Stimulated activated CD8-positive, alpha-beta memory T cell treated with anti-CD3 and anti-CD28 coated beads, Interleukin-12 subunit alpha, Interleukin-12 subunit beta, amount 100 ng/mL, for 1 hour (primary cell): Measurements from ENCODE around the gene CDC25C.

Source experiments
- DNase-seq: peaks from one replicate; pipeline ENCODE4 v3.0.0-alpha.2; 2020; ENCODE audit warnings: low read depth

CDC25C gene

DNA sequence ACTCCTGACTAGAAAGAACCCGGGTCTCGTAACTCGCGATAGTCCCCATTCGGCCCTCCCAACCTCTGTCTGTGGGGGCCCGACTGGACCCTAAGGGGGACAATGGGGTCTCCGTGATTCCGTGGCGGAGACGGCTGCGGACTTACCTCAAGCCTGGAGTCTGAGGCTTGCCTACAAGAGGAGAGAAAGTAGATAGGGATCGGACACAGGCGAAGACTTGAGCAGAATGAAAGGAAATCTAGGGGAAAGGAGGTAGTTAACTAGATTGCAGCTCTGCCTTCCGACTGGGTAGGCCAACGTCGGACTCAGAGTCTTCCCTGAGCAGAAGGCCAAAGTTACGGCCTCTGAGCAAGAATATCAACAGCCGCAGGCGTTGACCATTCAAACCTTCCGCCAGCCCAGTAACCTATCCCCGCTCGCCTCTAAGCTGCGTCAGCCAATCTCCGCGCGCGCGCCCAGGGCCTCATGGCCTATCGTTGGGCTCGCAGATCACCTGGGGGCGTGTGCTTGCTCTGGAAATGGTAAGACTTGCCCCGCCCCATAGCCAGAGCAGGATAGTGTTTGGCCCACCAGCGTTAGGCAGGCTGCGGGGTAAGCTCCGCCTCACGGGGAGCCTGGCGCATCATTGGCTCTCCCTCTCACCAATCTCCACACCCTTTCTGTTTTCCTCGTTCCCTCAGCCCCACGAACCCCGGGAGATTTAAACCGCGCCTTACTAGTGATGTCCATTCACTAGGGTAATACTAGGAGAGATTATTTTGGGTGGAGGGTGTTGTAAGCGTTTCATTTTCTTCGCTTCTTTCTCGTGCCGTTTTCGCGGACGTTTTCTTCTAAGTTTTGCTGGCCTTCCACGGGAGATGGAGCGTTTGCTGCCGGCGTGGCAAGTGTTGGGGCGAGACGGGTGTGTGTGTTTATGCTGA is at the start of gene CDC25C:
Gene CDC25C, minus strand, starts transcription at position 356 of the 920 bp plus-strand sequence. CDS start 624 bp downstream, outside the sequence.
- peak; percentile 95 for DNase-seq

- DNase-seq, result no peak
Measured at GRCh38 chr5:138372653-138373052, 41.0 kb upstream of the CDC25C start.

DNA sequence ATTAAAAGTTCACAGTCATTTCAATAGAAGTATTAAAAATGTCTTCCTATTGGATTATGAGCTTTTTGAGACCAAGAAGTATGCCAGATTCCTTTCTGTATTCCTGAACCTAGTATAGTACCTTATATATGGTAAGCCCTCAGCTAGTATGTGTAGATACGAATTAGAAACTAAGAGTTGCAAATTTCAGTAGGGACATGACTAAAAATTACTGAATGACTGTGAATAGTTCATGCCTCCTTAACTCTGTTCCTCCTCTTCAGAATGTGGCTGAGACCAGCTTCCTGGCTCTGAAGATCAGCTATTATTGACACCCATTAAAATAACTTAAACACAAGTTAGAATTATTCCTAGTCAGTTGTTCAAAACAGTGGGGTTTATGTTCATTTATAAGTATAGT is 40.6 kb upstream of the CDC25C start:
- DNase-seq, result no peak

DNA sequence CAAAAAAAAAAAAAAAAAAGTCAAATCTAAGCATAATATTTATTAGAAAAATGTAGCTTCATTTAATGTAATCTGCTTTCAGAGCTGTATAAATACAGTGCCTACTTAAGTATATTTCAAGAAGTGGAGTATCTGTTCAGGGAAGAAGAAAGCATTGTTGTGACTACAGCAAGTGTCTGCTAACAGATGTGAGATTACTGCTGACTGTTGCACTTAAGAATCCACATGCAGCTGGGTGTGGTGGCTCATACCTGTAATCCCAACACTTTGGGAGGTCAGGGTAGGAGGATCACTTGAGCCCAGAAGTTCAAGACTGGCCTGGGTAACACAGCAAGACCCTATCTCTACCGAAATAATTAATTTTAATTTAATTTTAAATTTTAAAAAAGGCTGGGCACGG is 39.9 kb upstream of the CDC25C start:
- DNase-seq, result no peak

GRCh38 chr5:138370537-138370936 is 38.9 kb upstream of the CDC25C start:
- DNase-seq, result no peak

DNA sequence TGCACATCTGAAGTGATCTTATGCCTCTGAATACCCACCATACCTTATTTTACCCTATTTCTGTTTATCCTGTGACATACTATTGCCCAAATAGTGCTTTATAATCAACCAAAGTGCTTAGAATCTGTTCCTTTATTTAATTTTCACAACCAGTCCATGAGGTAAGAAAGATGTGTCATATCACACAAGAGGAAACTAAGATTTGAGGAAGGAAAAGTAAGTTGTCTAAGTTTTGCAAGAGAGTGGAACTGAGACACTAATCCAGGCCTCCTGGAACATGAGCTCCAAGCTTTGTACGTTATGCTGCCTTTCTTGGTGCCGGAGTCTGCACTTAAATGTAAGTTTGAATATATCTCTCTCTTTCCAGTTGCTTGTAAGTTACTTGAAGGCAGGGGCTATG is 38.1 kb upstream of the CDC25C start:
- DNase-seq, result no peak

DNA sequence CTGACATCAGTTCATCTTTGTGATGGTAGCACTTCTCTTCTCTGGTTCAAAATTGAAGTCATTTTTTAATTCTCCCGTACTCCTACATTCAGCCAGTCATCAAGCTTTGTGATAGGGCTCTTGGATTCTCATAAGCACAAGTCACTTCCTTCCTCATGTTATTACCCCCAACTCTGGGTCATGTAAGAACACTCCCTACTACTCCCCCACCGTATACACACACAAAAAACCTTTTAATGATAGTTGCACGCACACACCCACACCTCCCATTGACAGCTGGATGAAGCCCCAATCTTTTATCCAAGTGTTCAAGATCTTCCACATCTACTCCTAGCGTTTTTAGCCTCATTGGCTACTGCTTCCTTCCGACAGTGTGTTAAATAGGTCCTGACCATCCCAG is 37.7 kb upstream of the CDC25C start:
- DNase-seq, result no peak

- no peak for DNase-seq
Measured at GRCh38 chr5:138366632-138367382, 35.2 kb upstream of the CDC25C start.

GRCh38 chr5:138364576-138364975 is 33.0 kb upstream of the CDC25C start:
- DNase-seq, result no peak

GRCh38 chr5:138360941-138361452 is 29.4 kb upstream of the CDC25C start:
- DNase-seq, result no peak

DNA sequence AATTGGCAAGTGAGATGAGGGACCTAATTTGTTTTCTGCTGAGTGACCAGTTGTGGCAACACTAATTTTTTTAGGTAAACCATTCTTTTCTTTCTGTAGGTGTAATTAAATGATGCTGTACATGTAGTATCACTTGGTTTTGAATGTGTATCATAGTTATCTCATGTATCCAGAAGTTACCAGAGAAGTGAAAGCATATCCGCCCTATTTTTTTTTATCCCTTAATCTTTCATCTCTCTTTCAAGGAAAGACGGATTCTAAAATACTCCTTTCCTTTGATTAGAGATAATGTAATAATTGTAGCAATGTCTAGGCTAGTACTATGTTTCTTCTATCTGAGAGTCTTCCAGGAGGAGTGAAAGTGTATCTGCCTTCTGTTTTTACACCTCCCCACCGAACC is 28.0 kb upstream of the CDC25C start:
- no peak for DNase-seq

GRCh38 chr5:138354926-138355378 is 23.3 kb upstream of the CDC25C start:
- peak; percentile 17 for DNase-seq

DNA sequence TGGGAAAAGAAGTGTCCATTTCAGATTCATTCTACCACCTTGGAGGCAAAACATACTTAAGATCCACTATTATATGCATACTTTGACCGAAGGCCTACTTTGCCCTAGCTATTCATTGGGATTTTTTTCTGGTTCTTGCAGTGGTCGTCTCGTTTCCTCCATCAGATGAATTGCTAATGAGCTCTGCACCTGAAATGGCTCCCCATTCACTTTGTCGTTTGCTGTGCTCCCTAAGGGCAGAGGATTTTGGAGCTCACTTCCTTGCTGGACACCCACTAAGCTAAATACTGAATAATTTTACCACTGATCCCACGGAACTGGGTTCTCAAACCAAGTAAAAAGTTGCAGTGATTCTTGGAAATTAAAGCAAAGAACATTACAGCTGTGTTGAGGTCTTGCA is 22.8 kb upstream of the CDC25C start:
- DNase-seq, result no peak

- no peak for DNase-seq
Measured at GRCh38 chr5:138353560-138354080, 22.0 kb upstream of the CDC25C start.

DNA sequence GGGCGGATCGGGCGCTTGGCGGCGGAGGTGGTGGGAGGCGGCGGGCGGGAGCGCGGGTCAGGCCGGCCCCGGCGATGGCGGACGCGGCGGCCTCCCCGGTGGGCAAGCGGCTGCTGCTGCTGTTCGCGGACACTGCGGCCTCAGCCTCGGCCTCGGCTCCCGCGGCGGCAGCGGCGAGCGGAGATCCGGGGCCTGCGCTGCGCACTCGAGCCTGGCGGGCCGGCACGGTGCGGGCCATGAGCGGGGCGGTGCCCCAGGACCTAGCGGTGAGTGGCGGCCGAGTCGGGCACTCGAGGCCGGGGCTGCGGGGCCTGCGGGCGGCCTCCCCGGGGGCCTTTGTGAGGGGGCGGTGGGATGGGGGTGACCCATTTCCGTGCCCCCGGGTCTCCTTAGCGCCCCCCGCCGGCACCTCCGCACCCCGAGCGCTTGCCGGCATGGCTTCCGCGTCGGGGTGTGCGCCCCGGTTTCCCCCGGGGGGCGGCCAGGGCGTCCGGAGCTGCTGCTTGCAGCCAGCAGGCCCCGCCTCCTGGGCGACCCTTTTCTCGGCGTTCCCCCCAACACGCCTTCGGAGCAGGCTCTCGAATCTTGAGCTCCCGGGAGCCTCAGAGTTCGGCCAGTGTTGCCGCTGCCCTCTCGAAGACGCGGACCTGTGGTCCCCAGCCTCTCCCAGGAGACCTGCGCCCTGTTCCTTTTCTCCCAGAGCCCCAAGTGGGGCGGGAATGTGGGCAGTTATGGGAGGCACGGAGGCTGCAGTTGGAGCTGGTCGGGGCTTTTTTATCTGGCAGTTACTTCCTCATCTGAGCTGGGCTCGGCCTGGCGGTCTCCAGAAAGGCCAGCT is 21.3 kb upstream of the CDC25C start:
- DNase-seq, result peak; percentile 36

- peak; percentile 79 for DNase-seq
Measured at GRCh38 chr5:138352071-138352721, 20.6 kb upstream of the CDC25C start, which contains the start of gene KDM3B. Gene KDM3B (plus strand): TSS chr5:138352685. CDS start chr5:138352796, 111 bp downstream.

DNA sequence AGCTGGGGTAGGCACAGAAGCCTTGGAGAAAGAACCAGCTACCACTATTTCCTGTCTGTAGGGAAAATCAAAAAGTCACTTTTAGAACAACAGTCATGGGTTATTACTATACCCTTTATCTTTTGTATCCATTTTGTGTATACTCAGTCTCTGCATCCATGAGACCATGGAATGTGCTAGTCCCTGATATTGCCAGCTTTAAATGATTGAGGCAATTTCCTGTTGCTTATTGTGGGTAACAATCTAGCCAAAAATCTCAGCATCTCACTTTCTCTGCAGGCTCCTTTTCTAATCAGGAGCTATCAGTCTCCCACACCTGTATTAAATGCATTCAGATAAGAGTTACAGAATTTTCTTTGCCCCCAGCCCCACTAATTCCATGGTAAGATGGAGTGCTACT is 19.9 kb upstream of the CDC25C start:
- no peak for DNase-seq

- no peak for DNase-seq
Measured at GRCh38 chr5:138351056-138351455, 19.5 kb upstream of the CDC25C start.

DNA sequence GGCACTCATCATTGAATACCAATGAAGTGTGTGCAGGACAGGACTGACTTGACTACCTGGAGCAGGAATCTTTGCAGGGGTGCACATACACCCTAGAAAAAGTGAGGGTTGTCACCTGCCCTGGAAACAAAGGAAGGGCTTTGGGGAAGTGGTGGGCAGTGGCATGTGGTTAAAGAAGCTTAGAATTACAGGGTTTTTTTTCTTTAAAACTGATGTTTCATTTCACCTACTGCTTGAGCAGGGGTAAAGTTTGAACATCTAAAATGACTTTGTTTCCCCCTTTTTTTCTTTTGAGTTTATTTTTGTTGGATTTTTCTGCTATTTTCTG is 18.9 kb upstream of the CDC25C start:
- no peak for DNase-seq

GRCh38 chr5:138349852-138350562 is 18.4 kb upstream of the CDC25C start:
- no peak for DNase-seq

GRCh38 chr5:138346889-138347288 is 15.3 kb upstream of the CDC25C start:
- DNase-seq, result no peak
